Renal cortex interstitium (tissue), 15 donors: Measurements from ENCODE around the gene B4GALT1. TPM values are rescaled to one million over a fixed set of nuclear protein-coding genes. Genes with fewer than 3 reads are reported as not detected.

Experiments
- DNase-seq, 11 donors: peaks; one replicate each; pipeline ENCODE4 v3.0.0-alpha.2; 2013; ENCODE audit warnings: low read depth in 9 of 11, low spot score in 4 of 11; ENCODE audit errors: extremely low read depth in 1 of 11
- long read RNA-seq, 16 experiments: transcript quantifications; one replicate each; lab custom pipeline, GENCODE V29; 2026
- polyA plus RNA-seq, 3 donors: library from polyadenylated mRNA; unstranded; fragments of 120-200 nt; gene quantifications; one replicate each; pipeline ENCODE4 v1.2.1, GENCODE V29; 2013; ENCODE audit not compliant: insufficient read length in 3 of 3

The B4GALT1 gene, protein sequence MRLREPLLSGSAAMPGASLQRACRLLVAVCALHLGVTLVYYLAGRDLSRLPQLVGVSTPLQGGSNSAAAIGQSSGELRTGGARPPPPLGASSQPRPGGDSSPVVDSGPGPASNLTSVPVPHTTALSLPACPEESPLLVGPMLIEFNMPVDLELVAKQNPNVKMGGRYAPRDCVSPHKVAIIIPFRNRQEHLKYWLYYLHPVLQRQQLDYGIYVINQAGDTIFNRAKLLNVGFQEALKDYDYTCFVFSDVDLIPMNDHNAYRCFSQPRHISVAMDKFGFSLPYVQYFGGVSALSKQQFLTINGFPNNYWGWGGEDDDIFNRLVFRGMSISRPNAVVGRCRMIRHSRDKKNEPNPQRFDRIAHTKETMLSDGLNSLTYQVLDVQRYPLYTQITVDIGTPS
- polyA plus RNA-seq: 100 to 1,000 TPM; 102 to 154 (median 129) TPM
- long read RNA-seq, donor 1, full-length matches to known transcripts: 25 of 25 reads
- long read RNA-seq, donor 1, partial matches to known transcripts: 0 of 25 reads
- long read RNA-seq, donor 1, other reads (novel, unspliced or antisense): 0 of 25 reads
- long read RNA-seq, donor 2, full-length matches to known transcripts: 14 of 34 reads
- long read RNA-seq, donor 2, partial matches to known transcripts: 20 of 34 reads
- long read RNA-seq, donor 2, other reads (novel, unspliced or antisense): 0 of 34 reads
- long read RNA-seq, donor 3, full-length matches to known transcripts: 47 of 72 reads
- long read RNA-seq, donor 3, partial matches to known transcripts: 25 of 72 reads
- long read RNA-seq, donor 3, other reads (novel, unspliced or antisense): 0 of 72 reads
- long read RNA-seq, donor 4, full-length matches to known transcripts: 19 of 31 reads
- long read RNA-seq, donor 4, partial matches to known transcripts: 12 of 31 reads
- long read RNA-seq, donor 4, other reads (novel, unspliced or antisense): 0 of 31 reads
- long read RNA-seq, donor 5: 0 reads
- long read RNA-seq, donor 6, full-length matches to known transcripts: 26 of 39 reads
- long read RNA-seq, donor 6, partial matches to known transcripts: 13 of 39 reads
- long read RNA-seq, donor 6, other reads (novel, unspliced or antisense): 0 of 39 reads
- long read RNA-seq, donor 7, full-length matches to known transcripts: 21 of 79 reads
- long read RNA-seq, donor 7, partial matches to known transcripts: 58 of 79 reads
- long read RNA-seq, donor 7, other reads (novel, unspliced or antisense): 0 of 79 reads
- long read RNA-seq, donor 8, full-length matches to known transcripts: 56 of 69 reads
- long read RNA-seq, donor 8, partial matches to known transcripts: 13 of 69 reads
- long read RNA-seq, donor 8, other reads (novel, unspliced or antisense): 0 of 69 reads
- long read RNA-seq, donor 9, full-length matches to known transcripts: 11 of 19 reads
- long read RNA-seq, donor 9, partial matches to known transcripts: 8 of 19 reads
- long read RNA-seq, donor 9, other reads (novel, unspliced or antisense): 0 of 19 reads
- long read RNA-seq, donor 10, full-length matches to known transcripts: 29 of 64 reads
- long read RNA-seq, donor 10, partial matches to known transcripts: 35 of 64 reads
- long read RNA-seq, donor 10, other reads (novel, unspliced or antisense): 0 of 64 reads
- long read RNA-seq, donor 11, full-length matches to known transcripts: 26 of 43 reads
- long read RNA-seq, donor 11, partial matches to known transcripts: 17 of 43 reads
- long read RNA-seq, donor 11, other reads (novel, unspliced or antisense): 0 of 43 reads
- long read RNA-seq, donor 12, full-length matches to known transcripts: 10 of 10 reads
- long read RNA-seq, donor 12, partial matches to known transcripts: 0 of 10 reads
- long read RNA-seq, donor 12, other reads (novel, unspliced or antisense): 0 of 10 reads
- long read RNA-seq, donor 13: 0 reads
- long read RNA-seq, donor 14, full-length matches to known transcripts: 9 of 9 reads
- long read RNA-seq, donor 14, partial matches to known transcripts: 0 of 9 reads
- long read RNA-seq, donor 14, other reads (novel, unspliced or antisense): 0 of 9 reads
- long read RNA-seq, donor 15, full-length matches to known transcripts: 22 of 30 reads
- long read RNA-seq, donor 15, partial matches to known transcripts: 8 of 30 reads
- long read RNA-seq, donor 15, other reads (novel, unspliced or antisense): 0 of 30 reads
- long read RNA-seq, donor 16, full-length matches to known transcripts: 68 of 628 reads
- long read RNA-seq, donor 16, partial matches to known transcripts: 553 of 628 reads
- long read RNA-seq, donor 16, other reads (novel, unspliced or antisense): 7 of 628 reads

DNA sequence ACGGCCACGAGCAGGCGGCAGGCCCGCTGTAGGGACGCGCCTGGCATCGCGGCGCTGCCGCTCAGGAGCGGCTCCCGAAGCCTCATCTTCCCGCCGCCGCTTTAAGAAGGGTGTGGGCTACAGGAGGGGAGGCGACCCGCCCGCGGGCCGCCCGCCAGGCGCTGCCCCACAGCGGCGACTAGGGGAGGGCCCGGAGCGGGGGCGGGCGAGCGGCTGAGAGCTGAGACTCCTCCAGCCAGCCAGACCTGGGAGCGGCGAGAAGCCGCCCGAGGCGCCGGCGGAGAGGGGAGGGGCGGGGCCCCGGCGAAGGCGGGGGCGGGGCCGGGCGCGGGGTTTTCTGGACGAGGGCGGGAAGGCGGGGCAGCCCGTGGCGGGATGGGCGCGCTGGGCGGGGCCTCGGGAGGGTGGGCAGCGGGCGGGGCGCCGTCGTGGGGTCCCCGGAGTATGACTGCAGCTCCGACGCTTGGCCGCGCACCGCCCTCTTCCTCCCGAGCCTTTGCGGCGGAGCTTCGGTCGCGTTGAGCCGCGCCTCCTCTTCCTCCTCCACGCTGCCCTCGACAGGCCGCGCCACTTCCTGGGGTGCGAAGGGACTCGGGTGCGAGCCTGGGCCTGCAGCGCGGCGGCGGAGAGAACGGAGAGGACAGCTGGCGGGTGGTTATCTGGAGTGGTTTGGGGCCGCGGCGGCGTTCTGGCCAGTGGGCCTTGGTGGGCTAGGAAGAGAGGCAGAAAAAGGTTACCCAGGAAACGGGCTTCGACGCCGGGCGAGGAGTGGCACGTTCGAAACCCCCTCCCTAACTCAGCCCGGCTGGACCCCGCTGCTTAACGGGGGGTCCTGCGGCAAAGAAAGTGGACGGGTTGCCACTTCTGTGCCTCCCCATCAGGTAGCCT lies at the start of gene B4GALT1:
Gene B4GALT1 (minus strand): TSS at position 253 of the 888 bp plus-strand sequence. CDS start 167 bp downstream, at position 86.
- peak; percentile 68 to 92 (median 87) for DNase-seq

DNA sequence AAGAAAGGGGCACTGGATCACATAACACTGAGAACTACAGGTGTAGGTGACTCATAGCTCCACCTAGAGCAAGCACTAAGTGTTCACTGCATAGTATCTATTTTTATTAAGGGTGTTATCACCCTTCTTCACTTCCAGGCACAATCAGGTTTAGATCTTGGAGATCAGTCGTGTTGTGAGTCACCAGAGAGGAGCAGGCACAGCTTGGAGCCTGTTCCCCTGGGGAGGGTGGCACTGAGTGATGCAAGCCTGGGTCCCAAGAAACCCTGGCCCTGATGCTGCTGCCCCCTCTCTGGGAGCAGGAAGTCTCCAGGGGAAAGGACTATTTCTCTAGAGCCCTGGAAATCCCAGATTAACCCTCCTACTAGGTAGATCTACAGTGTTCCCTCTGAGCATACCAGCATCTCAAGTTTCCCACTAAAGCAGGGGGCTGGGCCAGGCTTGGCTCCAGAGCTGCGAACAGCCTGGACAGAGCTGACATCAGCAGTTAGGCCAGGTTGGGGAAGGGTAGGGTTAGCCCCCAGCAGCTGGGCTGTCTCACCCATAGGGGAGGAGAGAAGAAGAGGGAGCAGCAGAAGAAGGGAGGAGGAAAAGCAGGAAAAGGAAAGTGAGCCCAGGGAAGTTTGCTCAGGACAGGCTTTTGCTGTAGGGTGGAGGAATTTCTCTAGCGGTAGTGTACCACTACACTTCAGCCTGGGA lies 44.7 kb upstream of the B4GALT1 start:
- peak; percentile 22 to 59 (median 46) for DNase-seq

DNA sequence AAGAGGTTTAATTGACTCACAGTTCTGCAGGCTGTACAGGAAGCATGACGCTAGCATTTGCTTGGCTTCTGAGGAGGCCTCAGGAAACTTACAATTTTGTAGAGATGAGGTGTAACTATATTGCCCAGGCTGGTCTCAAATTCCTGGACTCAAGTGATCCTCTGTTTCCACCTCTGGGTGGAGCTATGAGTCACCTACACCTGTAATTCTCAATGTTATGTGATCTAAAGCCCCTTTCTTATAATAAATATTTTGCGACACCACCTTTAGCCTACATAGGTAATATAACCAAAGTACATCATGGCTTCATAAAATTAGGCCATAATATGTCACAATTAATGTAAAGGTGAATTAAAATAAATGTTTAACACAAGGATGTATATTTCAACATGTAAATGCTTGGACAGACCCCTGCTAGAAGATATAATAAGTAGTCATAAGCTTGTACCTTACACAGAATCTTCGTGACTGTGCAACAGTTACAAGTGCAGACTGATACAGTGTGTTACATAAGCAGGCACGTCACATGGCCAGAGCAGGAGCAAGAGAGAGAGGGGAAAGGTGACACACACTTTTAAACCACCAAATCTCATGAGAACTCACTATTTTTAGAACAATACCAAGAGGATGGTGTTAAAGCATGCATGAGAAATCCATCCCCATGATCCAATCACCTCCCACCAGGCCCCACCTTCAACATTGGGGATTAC lies 43.0 kb upstream of the B4GALT1 start:
- DNase-seq: no peak

DNA sequence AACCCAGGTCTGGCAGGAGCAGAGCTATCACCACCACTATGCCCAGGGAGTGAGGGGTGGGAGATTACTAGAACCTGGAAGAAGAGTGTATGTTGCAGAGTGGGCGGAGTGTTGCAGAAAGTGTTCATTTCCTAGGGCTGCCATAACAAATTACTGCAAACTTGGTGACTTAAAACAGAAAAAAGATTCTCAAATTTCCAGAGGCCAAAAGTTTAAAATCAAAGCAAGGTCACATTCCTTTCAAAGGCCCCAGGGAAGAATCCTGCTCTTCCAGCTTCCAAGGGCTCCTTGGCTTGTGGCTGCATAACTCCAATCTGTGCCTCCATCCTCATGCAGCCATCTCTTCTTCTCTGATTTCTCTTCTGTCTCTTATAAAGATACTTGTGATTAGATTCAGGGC lies 42.3 kb upstream of the B4GALT1 start:
- no peak for DNase-seq

DNA sequence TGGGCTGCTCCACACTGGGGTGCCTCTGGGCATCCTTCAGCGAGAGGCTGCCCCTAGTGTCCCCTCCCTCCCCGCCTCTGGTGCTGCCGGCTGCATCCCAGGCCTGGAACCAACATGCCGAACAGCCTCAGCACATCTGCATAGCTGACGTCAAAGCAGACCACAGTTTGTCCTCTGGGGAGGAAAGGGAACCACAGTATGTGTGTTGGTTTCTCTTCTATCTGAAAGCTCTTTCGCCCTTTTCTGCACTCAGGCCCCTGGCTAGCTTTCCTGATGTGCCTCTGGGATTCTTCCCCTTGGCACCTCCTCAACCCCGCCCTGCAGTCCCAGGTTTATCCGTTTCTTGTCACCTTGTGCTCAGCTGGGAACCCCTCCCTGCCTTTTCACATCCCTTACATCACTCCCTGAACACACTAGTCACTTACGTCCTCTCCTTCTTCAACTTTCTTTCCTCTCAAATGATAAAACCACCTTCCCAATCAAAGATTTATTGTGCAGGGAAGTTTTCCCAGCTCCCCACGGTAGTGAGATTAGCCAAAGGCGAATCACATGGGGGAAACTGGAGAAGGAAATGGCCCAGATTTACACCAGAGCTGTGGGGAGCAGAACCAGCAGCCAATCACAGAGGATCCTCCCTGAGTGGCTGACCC lies 35.5 kb upstream of the B4GALT1 start:
- DNase-seq: no peak

DNA sequence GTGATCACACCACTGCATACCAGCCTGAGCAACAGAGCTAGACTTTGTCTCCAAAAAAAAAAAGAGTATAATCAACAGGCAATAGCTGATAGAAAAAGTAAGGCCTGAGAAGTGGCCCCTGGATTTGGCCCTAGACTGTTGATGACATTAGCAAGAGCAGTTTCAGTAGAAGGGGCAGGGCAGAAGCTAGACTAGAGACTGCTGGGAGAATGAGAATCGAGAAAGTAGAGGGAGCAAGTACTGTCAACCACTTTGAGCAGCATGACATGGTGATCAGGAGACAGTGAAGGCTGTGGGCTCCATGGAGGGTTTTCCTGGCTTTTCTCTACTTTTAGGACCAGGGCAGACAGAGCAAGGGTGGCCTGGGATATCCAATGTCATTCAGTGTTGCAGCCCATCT lies 34.9 kb upstream of the B4GALT1 start:
- DNase-seq: no peak

DNA sequence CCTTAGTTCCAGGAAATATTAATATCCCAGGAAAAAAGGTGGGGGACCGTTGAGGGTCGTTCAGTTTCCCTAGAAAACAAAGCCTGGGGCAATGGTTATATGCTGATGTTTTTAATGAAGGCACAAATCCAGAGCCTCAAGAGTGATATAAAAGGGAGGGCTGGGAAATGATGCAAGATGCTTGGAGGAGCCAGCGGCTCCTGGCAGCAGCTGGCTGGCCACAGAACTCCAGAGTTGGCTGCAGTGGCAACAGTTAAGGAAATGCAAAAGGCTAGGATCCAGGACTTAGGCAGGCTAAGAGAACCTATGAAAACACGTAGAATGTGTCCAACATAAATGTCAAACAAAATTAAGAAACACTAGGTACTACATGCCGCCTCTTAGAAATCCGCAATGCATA lies 31.0 kb upstream of the B4GALT1 start:
- no peak for DNase-seq

DNA sequence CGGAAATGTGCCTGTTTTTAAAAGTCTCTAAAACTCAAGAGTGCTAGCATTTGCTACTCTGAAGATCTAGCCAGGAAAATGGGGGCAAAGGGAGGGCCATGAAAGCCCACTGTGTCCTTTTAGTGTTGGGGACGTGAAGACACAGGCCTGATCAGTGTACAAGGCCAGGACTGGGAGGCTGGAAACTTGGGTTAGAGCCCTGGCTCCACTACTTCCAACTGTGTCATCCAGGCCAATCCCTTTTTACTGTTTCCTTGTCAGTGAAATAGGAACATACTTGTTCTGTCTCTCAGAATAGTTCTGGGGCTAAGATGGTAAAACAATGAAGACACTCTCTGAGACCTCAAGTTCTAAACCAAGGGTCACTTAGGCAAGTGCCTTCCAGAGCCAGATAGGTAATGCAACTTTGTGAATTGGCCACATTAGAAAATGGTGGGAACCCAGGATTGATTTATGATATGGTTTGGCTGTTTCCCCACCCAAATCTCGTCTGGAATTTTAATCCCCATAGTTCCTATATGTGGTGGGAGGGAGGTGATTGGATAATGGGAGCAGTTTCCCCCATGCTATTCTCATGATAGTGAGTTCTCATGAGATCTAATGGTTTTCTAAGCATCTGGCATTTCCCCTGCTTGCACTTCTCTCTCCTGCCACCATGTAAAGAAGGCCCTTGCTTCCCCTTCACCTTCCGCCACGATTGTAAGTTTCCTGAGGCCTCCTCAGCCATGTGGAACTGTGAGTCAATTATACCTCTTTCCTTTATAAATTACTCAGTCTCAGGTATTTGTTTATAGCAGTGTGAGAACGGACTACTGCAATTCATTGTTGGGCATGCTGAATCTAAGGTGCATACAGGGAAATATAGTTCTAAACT lies 30.4 kb upstream of the B4GALT1 start:
- no peak for DNase-seq

DNA sequence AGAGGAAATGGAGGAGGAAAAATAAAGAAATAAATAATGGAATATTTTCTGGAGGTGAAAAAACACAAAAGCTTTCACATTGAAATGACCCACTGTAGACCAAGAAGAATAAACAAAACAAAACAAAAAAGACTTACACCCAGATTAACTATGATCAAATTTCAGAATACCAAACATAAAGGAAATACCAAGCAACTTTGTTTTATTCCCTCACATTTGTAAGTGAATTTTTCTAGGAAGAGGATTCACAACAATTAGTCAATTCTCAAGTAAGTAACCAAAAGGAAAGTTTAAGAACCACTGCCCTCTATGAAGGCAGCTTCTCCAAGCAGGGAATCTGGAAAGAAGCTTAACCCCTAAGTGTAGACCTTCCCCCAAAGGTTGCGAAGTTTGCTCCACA lies 29.6 kb upstream of the B4GALT1 start:
- no peak for DNase-seq

DNA sequence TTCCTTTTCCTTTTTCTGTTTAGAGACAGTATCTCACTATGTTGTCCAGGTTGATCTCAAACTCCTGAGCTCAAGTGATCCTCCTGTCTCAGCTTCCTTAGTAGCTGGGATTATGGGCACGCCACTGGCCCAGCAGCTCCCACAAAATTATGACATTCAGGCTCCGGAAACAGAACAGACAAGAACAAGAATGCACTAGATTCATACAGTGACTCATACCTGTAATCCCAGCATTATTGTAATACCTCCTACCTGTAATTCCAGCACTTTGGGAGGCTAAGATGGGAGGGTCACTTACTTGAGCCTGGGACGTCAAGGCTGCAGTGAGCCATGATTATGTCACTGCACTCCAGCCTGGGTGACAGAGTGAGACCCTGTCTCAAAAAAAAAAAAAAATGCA lies 26.7 kb upstream of the B4GALT1 start:
- no peak for DNase-seq

DNA sequence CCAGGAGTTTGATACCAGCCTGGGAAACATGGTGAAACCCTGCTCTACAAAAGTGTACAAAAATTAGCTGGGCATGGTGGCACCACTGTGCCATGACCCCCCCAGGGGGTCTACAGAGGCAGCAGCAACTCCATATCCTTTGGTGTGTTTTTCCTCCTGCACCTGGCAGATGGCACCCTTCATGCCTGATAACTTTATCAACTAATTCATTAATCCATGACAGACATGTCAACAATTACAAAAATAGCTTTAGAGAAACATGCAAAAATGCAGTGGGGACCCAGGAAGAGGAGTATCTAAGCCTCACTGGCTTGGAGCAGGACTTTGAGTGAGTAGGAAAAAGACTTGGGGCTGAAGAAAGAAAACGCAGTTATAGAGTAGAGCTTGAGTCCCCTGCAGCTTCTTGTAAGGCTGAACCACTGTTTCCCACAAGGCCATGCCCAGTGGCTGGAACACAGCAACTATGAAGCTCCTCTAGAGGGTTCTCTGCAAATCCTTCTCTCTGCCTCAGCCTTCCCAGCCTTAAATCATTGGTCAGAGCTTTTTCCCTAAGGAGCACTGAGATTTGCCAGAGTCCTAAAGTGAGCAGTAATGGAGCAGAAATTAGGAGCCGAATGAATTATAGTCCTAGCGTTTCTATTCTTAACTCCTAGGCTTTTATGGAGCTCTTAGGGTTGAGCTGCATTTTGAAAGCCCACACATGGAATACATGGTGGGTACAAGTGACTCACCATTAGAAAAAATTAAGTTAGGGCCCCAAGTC lies 25.5 kb upstream of the B4GALT1 start:
- DNase-seq: no peak

DNA sequence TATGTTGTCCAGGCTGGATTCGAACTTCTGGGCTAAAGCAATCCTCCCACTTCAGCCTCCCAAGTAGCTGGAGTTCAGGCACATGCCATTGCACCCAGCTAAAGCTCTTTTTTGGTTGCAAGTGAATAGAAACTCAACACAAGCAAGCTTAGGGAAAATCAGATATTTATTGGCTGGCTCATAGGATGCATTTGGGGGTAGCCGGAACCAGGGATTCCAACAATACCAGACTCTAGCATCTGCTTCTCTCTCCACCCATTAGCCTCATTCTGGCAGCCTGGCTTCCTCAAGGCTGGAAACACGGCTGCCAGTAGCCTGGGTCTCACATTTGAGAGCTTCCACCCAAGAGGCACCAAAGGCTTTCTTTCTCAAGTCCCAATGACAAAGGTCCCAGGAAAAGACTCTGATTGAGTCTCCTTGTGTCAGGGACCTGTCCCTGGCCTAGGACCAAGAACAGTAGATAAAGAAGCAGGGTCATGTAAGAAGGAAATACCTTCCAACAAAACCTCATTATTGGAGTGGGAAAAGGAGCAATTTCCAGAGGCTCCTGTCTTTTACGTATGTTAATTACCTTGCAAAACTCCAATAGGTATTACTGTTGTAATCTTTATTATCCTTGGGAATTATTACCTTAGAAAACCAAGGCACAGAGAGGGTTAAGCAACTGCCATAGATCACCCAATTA lies 23.0 kb upstream of the B4GALT1 start:
- DNase-seq: no peak
